MM.1S (cell line): ENCODE data around the gene HAUS1.
A peak's percentile ranks its signal among the peaks of the same experiment; 100 is the strongest.

Source experiments
- DNase-seq: peaks from one replicate; pipeline ENCODE4 v3.0.0-alpha.2; 2015
- H2AFZ ChIP-seq: fragments of 300-600 bp; sonication (generic); 2 replicates; pipeline ENCODE4 v1.6.0; 2016; ENCODE audit warnings: antibody characterized with exemption, low read length
- H3F3A ChIP-seq: fragments of 300-600 bp; sonication (generic); 2 replicates; pipeline ENCODE4 v1.6.1; 2016; ENCODE audit warnings: mild to moderate bottlenecking, antibody characterized with exemption, low read length, moderate library complexity, mixed read lengths; ENCODE audit not compliant: insufficient read depth
- H3K27ac ChIP-seq: fragments of 300-600 bp; sonication (generic); 2 replicates; pipeline ENCODE4 v1.5.1; 2016; ENCODE audit warnings: mild to moderate bottlenecking, low read length
- H3K27me3 ChIP-seq: fragments of 300-600 bp; sonication (generic); replicated peaks from 2 replicates; pipeline ENCODE4 v1.6.0; 2016; ENCODE audit warnings: low read length; ENCODE audit not compliant: insufficient read depth
- H3K36me3 ChIP-seq: fragments of 300-600 bp; sonication (generic); replicated peaks from 2 replicates; pipeline ENCODE4 v1.6.1; 2016; ENCODE audit warnings: mild to moderate bottlenecking, low read length, mixed read lengths; ENCODE audit not compliant: insufficient read depth
- H3K4me1 ChIP-seq: fragments of 300-600 bp; sonication (generic); 2 replicates; pipeline ENCODE4 v1.6.1; 2016; ENCODE audit warnings: low read length, mixed read lengths
- H3K4me2 ChIP-seq: fragments of 300-600 bp; sonication (generic); 2 replicates; pipeline ENCODE4 v1.6.0; 2016; ENCODE audit warnings: low read depth, low read length
- H3K4me3 ChIP-seq: fragments of 300-600 bp; sonication (generic); 2 replicates; pipeline ENCODE4 v1.5.1; 2016; ENCODE audit warnings: low read length, mixed read lengths
- H3K79me2 ChIP-seq: fragments of 300-600 bp; sonication (generic); 2 replicates; pipeline ENCODE4 v1.6.1; 2016; ENCODE audit warnings: mixed run types, low read length, mixed read lengths
- H3K9ac ChIP-seq: fragments of 300-600 bp; sonication (generic); 2 replicates; pipeline ENCODE4 v1.6.1; 2016; ENCODE audit warnings: low read length, mixed read lengths
- H3K9me2 ChIP-seq: fragments of 300-600 bp; sonication (generic); replicated peaks from 2 replicates; pipeline ENCODE4 v1.6.1; 2016; ENCODE audit warnings: mild to moderate bottlenecking, low read length, mixed read lengths; ENCODE audit not compliant: insufficient read depth
- H3K9me3 ChIP-seq: fragments of 300-600 bp; sonication (generic); replicated peaks from 2 replicates; pipeline ENCODE4 v1.6.1; 2016; ENCODE audit warnings: mild to moderate bottlenecking, low read length, mixed read lengths; ENCODE audit not compliant: insufficient read depth
- H4K20me1 ChIP-seq: fragments of 300-600 bp; sonication (generic); 2 replicates; pipeline ENCODE4 v1.6.1; 2016; ENCODE audit warnings: mild to moderate bottlenecking, low read length, moderate library complexity, mixed read lengths; ENCODE audit not compliant: insufficient read depth
- CTCF ChIP-seq: fragments of 300-600 bp; sonication (generic); IDR thresholded peaks from 2 replicates; pipeline ENCODE4 v1.5.1; 2016; ENCODE audit warnings: antibody characterized with exemption, low read length, mixed read lengths
- EZH2 ChIP-seq: fragments of 300-600 bp; sonication (generic); optimal IDR thresholded peaks from 2 replicates; pipeline ENCODE3; 2017; ENCODE audit warnings: low read depth, mild to moderate bottlenecking, antibody characterized with exemption, low read length, mixed read lengths
- EZH2phosphoT487 ChIP-seq: fragments of 300-600 bp; sonication (generic); IDR thresholded peaks from 2 replicates; pipeline ENCODE4 v1.6.1; 2018; ENCODE audit warnings: antibody characterized with exemption, low read length

Gene HAUS1

GRCh38 chr18:46069524-46069923 is 34.7 kb upstream of the HAUS1 start:
- Histone ChIP-seq H3K4me1 (peaks cover 3% of the 10 kb centered on the region; the same call in 1 of the 2 replicates), H3K9ac (no peak overlapping the region), H3K9me2 (no peaks in the 10 kb centered on the region), H3K27me3 (no peaks in the 10 kb centered on the region), H3K27ac (no peak overlapping the region), H3F3A (no peaks in the 10 kb centered on the region; the same call in 1 of the 2 replicates), H3K4me3 (no peak overlapping the region), H3K36me3 (no peaks in the 10 kb centered on the region), H3K9me3 (no peaks in the 10 kb centered on the region), H3K4me2 (no peak overlapping the region), H3K79me2 (0 out of 2 replicates have a peak, but pooled peaks cover 3% of the 10 kb centered on the region), H4K20me1 (no peaks in the 10 kb centered on the region), H2AFZ (no peak overlapping the region)
- no peak for DNase-seq
- TF ChIP-seq EZH2phosphoT487 (no peak), CTCF (no peak), EZH2 (no peak)

DNA sequence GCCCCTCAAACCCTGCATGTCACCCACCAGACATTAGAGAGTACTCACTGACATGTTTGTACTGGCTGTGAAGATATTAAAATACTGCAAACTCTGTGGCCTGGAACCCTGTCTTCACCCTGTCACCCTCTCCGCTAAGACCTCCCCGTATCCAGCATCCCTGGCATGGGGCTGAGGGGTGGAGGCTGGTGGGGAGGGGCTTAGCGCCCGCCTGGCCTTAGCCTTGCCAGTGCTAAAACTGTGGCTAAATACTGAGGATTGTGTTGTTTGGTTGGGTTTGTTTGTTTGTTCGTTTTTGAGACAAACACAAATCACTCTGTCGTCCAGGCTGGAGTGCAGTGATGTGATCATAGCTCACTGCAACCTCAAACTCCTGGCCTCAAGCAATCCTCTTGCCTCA is 34.0 kb upstream of the HAUS1 start:
- no peaks in the 10 kb centered on the region; the same call in 1 of the 2 replicates for H3F3A ChIP-seq
- no peak overlapping the region for H3K27ac ChIP-seq
- no peaks in the 10 kb centered on the region for H3K36me3 ChIP-seq
- no peak for DNase-seq
- peaks cover 3% of the 10 kb centered on the region; the same call in 1 of the 2 replicates for H3K4me1 ChIP-seq
- H3K9ac ChIP-seq: no peak overlapping the region
- TF ChIP-seq EZH2phosphoT487 (no peak), EZH2 (no peak), CTCF (no peak)
- H3K4me3 ChIP-seq: no peak overlapping the region
- H3K9me3 ChIP-seq: no peaks in the 10 kb centered on the region
- H3K27me3 ChIP-seq: no peaks in the 10 kb centered on the region
- no peak overlapping the region for H2AFZ ChIP-seq
- H4K20me1 ChIP-seq: no peaks in the 10 kb centered on the region
- H3K79me2 ChIP-seq: 0 out of 2 replicates have a peak, but pooled peaks cover 3% of the 10 kb centered on the region
- no peak overlapping the region for H3K4me2 ChIP-seq
- no peaks in the 10 kb centered on the region for H3K9me2 ChIP-seq

- H3K9ac ChIP-seq: peak overlapping the region; percentile 55; the same call in 1 of the 2 replicates
- H3K4me2 ChIP-seq: peak overlapping the region; percentile 68; the same call in 1 of the 2 replicates
- H3K27ac ChIP-seq: no peak overlapping the region
These were observed 33.2 kb upstream of the HAUS1 start for GRCh38 chr18:46070815-46071652.

More at GRCh38 chr18:46070815-46071652, 33.2 kb upstream of the HAUS1 start:
- Histone ChIP-seq H3F3A (no peaks in the 10 kb centered on the region; the same call in 1 of the 2 replicates), H3K4me3 (peak overlapping the region; percentile 65), H3K79me2 (0 out of 2 replicates have a peak, but pooled peaks cover 3% of the 10 kb centered on the region), H3K27me3 (no peaks in the 10 kb centered on the region), H3K4me1 (peaks cover 3% of the 10 kb centered on the region; the same call in 1 of the 2 replicates), H3K9me3 (no peaks in the 10 kb centered on the region), H2AFZ (0 out of 2 replicates have a peak overlapping the region, but pooled peaks have one; percentile 30), H3K9me2 (no peaks in the 10 kb centered on the region), H4K20me1 (no peaks in the 10 kb centered on the region), H3K36me3 (no peaks in the 10 kb centered on the region)
- TF ChIP-seq CTCF (no peak), EZH2 (no peak), EZH2phosphoT487 (no peak)
- DNase-seq: no peak
